CD1c-positive myeloid dendritic cell (primary cell): Measurements from ENCODE around the gene HIP1.
A peak's percentile ranks its signal among the peaks of the same experiment; 100 is the strongest.
"Not testable (repeated sequence)": the region's sequence is repeated elsewhere in the genome, so short reads cannot be mapped to it uniquely, and the experiment has no call there.

Source experiments
- DNase-seq: peaks from one replicate; pipeline ENCODE4 v3.0.0-alpha.2; 2016; ENCODE audit errors: extremely low spot score

Gene HIP1

DNA sequence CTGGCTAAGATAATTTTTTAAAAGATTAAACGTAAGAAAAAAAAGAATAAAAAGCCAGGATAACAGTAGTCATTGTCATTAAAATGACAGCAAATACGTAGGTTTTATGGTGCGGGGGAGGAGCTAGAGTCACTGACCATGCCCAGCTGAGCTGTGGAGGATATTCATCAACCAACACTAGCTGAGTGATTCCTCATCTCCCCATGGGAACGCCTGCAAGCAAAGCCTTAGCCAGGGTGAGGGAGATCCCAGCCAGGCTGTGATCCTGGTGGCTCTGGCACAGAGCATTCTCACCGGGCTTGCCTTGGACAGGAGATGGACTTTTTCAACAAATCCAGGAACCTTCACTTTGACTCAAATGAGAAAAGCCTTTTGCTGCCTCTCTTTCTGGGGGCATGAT lies 94.2 kb downstream of the HIP1 start:
- DNase-seq: no peak

DNA sequence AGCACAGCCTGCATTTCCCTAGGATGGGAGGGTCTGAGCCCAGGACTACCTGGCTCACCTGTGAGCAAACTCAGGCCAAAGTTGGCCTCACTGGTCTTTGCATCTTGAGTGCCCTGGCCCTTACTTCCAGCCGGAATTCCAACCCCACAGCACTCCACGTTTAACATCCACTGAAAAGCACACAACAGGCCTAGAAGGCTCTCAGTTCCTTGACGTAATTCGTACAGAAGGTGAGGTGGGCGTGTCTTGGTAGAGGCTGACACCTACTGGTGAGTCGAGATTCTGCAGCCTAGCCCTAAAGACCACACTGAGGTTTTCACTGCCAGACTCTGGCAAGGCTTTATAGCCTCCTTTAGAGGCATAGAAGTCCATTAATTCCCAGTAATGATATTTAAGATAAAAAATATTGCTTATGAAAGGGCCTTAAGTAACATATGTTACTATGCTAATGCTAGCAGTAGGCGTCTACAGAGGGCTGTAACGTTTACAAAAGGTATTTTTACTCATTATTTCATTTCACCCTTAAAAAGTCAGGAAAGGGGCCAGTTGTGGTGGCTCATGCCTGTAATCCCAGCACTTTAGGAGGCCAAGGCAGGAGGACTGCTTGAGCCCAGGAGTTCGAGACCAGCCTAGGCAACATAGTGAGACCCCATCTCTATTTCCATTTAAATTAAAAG lies 95.8 kb downstream of the HIP1 start:
- DNase-seq: peak; percentile 90

DNA sequence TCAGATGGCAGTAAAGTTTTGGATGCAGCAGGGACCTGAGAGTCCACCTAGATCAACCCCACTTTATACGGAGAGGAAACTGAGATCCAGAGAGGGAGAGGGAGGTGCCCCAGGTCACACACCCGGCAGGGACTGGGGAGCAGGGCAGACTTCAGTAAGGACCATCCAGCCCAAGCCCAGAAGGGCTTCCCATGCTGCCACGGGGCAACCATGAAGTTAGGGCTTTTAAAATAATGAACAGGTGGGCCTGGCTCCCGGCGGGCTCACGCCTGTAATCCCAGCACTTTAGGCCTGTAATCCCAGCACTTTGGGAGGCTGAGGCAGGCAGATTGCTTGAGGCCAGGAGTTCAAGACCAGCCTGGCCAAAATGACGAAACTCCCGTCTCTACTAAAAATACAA lies 98.5 kb downstream of the HIP1 start:
- no peak for DNase-seq

DNA sequence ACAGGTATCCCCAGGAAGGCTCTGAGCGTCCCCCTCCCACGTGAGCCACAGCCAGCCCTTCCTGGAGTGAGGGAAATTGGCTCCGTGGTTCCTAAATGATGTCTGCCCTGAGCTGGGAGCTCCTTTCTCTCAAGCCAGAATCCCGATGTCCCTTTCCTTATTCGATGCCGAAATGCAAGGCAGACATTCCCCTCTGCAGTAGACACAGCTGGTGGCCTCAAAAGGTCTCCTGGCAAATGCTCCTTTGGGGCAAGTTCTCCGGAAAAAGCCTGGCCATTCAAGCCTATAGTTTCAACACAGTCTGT lies 98.9 kb downstream of the HIP1 start:
- DNase-seq: no peak

DNA sequence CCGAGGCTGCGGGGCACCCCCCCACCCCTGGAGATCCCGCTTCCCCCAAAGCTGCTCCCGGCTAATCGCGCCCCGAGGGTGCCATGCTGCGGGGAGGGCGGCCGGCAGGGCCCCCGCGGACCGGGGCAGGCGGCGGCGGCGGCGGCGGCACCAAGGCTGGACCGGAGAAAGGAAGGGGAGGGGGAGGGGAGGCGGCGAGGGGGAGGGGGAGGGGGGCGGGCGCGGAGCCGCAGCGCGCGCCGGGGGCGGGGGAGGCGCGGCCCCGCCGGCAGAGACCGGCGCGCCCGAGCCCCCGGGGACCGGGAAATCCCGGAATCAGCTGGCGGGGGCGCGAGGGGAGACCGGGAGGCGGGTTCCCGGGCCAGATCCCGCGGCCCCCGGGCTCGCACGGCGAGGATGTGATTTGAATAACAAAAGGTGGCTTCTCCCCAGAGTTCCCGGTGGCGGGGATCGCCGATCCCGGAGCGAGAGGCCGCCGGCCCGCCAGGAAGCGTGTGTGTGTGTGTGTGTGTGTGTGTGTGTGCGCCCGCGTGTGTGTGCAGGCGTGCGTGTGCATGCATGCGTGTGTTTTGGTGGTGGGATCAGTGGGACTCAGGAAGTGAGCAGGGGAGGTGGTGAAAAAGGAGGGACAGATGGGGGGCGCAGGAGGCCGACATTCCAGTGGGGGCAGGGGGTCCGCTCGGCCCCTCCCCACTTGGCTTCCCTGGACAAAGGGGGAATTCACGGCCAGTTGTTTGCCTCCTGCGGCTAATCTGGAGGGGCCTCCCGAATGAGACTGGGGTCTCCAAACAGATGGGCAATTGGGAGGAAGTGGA lies 99.5 kb downstream of the HIP1 start:
- DNase-seq: peak; percentile 42

DNA sequence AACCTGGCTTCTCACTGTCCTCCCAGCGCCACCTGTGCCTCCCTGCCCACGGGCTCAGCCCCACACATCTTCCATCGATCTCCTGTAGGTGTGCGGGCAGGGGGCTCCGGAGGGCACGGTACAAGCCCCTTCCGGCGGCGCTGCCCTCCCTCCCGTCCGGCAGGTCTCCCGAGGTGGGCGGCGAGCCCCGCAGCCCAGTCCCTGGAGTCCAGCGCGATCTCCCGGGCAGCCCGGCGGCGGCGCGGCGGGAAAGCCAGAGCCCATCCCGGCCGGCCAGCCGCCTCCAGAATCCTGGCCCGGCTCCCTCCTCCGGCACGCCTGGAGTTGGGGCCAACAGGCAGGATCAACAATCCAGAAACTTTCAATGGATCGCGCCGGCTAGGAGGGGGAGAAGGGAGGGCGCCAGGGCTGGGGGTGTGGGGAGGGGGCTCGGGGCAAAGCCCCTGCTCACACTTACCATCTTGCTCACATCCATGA lies 100.1 kb downstream of the HIP1 start:
- peak; percentile 20 for DNase-seq

DNA sequence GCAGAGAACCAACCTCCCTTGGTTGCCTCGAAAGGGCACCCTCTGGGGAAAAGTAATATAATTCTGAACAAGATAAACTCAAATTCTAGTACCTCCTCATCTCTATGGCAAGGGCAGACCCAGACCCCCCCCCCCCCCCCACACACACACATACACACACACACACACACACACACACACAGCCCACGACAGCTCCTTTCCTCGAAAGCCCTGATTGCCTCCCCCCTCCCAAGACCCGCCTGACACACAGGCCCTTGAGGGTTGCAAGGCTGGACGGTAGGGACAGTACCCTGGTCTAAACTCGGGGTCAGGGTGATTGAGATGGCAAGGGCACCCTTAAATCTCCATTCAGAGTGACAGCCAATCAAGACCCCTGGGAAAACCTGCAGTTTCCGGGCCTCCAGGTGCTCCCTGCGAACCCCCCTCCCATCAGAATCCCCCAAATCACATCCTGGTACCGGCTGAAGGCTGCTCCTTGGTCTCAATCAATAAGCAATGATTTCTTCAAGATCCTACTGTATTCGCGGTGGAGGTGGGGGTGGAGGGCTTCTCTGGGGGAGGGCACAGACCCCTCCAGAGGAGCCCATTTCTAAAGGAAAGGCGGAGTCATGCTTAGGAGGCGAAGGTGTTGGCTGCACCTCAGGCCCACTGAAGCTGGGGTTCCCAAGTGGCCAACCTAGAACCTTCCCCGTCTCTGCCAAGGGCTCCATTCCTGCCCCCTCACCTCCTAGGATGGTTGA lies 100.7 kb downstream of the HIP1 start:
- no peak for DNase-seq

DNA sequence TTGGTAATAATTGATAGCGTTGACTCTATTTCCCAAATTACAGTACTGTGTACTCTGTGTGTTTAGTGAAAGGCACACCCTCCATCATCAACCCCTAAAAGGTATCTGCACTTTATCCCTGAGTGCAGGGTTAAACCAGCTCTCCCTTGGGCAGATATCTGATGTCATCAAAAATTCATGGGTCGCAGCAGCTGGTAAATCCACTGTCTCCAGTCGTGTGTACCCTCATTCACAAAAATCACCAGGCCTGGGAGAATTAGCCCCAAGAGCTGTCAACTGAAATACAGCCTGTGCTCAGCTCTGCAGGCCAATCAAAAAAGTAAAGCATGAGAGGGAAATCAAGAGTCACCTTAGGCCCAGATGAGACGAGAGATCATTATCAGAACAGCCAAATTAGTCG lies 103.7 kb downstream of the HIP1 start:
- DNase-seq: no peak

DNA sequence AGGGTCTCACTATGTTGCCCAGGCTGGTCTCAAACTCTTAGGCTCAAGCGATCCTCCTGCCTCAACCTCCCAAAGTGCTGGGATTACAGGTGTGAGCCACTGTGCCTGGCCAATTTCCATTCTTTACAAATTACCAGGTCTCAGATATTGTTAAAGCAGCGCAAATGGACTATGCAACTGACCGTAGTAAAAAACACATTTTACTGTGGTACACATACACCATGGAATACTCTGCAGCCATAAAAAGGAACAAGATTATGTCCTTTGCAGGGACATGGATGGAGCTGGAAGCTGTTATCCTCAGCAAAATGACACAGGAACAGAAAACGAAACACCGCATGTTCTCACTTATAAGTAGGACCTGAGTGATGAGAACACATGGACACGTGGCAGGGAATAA lies 106.2 kb downstream of the HIP1 start:
- not testable (repeated sequence) for DNase-seq

DNA sequence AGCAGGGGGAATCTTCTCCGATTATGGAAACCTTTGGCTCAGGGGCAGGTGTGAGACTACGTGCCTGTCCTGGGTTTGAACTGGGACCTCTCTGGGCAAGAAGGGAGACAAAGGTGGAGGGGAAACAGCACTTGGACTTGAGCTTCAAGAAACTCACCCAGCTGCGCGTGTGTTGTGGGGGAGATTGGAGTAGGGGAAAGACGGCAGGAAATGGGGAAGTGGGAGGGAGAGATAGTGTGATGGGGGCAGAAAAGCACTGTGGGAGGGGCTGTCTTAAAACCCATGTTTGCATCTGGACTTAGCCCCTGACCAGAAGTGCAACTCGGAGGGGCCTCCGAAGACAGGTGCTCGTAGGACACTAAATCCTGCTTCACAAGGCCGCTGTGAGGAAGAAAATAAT lies 107.0 kb downstream of the HIP1 start:
- no peak for DNase-seq

DNA sequence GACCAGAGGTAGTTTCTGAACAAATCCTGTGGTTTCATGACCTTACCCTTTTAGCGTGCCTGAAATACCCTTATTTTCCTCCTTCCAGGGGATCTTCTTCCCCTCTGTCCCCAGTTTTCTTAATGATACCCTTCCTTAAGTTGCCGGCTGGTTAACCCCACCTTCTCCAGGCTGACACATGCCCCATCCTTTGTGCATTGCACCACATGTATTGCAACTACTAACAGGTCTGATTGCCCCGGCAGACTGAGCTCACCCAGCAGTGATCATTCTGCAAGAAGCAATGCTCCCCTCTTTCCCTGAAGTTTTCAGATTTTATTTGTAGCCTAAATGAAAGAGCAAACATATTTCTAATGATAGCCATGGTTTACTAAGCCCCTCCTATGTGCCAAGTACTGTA lies 108.2 kb downstream of the HIP1 start:
- DNase-seq: no peak

DNA sequence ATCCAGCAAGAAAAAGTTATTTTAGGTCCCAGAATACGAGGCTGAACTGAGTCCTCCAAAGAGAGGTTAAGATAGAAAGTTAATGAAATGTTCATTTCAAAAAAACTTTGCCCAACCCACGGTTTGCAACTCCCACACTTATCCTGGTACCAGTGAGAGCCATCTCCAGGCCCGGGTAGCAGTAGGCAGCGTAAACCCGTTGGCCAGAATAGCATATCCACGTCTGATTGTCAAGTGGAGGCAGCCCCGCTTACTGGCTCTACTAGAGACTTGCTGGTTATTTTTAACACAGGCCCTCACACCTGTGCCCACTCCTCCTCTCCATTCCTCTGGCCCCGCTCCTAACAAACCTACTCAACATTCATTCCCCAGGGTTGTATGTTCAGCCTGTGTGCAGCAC lies 109.7 kb downstream of the HIP1 start:
- DNase-seq: no peak

DNA sequence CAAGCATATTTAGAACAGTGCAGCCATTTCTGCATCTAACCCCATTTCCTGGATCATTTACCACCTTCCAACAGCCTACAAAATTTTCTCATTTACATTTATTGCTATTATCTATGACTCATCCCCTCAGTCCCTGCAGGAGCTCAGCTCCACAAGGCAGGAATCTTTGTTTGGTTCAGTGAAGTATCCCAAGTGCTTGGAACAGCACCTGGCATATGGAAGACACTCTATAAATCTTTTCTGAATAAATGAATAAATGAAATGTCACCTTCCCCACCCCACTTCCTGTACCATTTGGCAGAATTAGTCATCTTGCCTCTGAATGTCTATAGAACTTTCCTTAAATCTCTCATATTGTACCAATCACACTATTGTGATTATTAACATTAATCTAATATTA lies 110.7 kb downstream of the HIP1 start:
- no peak for DNase-seq

DNA sequence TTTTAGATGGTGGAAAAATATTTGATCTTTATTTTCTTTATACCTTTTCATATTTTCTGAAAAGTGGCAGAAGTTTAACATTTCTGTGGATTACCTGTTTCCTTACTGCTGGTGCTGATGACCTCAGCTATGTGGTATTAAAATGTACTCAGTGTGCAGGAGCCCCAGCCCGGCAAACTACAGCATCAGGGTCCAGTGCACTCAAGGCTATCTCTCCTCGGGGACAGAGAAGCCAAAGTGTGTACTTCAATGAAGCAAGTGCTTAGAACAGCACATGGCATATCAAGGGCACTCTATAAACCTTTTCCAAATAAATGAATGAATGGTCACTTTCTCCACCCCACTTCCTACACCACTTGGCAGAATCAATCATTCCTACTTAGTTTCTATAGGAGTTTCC lies 111.8 kb downstream of the HIP1 start:
- DNase-seq: no peak

DNA sequence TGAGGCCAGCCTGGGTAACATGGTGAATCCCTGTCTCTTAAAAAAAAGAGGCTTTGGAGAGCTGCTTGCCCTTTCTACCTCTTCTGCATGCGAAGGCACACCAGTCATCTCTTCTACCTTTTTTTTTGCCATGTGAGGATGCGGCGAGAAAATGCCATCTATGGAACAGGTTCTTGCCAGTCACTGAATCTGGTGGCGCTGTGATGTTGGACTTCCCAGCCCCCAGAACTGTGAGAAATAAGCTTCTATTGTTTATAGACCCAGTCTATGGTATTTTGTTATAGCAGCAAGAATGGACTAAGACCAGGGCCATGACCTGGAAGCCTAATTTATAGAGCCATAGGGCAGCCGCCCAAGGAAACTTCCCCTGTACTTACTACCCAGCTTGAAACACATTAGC lies 112.9 kb downstream of the HIP1 start:
- DNase-seq: no peak

DNA sequence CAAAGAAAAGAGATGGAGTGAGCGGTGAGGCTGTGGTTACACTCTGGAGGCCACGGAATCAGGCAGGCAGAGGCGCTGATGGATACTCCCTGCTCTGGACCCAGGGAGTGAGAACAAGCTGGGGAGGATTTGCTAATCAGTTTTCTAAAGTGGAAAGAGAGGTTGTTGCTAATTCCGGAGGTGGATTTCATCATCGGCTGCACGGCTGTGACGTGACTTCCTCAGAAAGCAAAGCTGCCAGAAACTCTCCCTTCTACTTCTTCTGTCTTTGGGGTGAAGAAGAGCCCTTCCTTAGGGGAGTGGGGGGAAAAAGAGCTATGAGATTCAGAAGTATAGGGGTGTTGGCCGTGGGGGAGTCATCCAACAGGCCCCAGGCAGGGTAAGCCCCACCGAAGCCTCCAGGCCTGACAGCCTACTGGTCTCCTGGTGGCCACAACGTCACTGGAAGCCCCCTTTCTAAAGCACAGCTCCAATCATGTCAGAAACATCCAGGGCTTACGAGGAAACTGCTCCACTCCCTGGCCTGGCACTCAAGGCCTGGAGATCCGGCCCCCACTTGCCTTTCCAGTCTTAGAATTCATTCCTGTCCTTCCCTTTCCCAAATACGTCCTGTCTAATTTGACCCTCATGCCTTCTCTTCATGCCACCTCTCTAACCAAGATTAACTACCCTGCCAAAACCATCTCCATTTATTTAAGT lies 114.5 kb downstream of the HIP1 start:
- peak; percentile 95 for DNase-seq

DNA sequence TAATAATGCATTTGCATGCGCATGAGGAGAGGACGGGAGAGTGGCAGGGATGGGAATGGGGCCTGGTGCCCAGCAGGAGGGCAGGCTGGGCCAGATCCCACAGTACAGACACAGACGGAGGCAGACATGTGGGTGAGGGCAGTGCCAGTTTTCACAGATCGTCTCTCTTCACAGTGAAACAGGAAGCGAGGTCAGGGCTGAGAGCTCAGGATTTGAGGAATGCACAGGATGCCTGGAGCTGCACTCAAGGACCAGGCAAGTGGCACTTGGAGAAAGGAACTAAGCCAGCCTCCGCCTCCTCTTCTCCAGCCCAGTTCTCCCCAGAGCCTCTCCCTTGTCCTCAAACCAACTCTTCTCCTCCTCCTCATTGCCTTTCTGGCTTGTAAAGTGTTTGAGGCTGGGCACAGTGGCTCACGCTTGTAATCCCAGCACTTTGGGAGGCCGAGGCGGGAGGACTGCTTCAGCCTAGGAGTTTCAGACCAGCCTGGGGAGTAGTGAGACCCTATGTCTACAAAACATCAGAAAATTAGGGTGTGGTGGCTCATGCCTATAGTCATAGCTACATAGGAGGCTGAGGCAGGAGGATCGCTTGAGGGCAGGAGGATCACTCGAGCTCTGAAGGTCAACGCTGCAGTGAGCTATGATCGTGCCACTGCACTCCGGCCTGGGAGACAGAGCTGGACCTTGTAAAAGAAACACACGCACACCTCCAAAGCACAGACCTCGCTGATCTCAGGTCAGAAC lies 115.2 kb downstream of the HIP1 start:
- DNase-seq: peak; percentile 74

DNA sequence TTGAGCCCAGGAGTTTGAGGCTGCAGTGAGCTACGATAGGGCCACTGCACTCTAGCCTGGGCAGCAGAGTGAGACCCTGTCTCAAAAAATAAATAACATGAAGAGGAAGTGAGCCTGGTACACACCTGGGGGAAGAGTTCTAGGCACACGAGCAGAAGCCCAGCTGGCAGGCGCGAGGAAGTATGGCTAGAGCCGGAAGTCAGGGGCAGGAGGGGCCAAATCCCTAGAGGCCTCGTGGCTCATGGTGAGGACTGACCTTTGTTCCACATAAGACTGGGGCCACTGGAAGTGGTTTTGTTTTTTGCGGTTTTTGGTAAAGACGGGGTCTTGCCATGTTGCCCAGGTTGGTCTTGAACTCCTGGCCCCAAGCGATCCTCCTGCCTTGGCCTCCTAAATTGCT lies 117.6 kb downstream of the HIP1 start:
- peak; percentile 51 for DNase-seq

DNA sequence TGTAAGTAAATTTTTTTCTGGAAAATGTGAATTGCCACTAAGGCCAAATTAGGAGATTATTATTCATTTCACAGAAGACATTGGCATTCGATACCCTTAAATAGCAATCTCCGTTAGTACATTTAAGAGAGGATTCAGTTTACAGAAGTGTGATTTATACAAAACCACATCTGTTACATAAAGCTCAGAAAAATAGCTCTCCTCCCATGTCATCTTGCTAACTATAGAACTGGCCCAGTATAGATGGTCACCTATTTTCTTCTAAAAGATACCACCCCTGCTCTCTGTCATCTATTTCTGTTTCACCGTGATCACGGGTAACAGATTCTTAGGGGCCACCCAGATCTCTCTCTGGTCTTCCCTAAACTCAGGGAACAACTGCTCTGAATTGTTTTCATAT lies 119.1 kb downstream of the HIP1 start:
- peak; percentile 39 for DNase-seq

DNA sequence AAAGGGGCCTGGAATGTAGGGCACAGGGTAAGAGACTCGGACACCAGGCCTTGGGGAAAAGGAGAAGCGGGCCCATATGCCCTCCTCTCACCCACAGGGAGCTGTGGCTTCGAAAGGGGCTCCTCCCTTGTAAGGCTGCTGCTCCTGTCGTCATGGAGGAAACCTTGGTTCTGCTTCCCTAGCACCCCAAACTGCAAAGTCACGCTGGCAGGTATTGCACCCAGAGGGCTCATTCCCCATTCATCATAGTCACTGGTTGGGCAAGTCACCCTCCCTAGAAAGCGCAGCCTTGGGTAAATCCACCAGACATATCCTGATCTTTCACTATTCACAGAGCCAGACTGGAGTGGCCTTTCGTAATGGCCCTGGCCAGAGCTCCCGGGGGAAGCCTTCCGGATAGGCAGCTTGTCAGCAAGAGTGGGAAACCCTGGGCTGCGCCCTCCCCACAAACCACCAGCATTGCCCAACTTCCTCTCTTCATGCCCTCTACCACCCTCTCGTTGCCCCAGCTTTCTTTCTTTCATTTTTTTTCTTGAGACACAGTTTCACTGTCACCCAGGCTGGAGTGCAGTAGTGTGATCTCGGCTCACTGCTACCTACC lies 121.0 kb downstream of the HIP1 start:
- peak; percentile 94 for DNase-seq
